PC-3 (cell line): ENCODE measurements around the gene MORC3. TPM values are rescaled to one million over a fixed set of nuclear protein-coding genes. Genes with fewer than 3 reads are reported as not detected.
"Not testable (repeated sequence)": the region's sequence is repeated elsewhere in the genome, so short reads cannot be mapped to it uniquely, and the experiment has no call there.

ENCODE experiments used
- ATAC-seq: fragments of 200-7000 bp; cut with Tn5 transposase; 2 replicates; pipeline ENCODE4 v1.9.1; 2020; ENCODE audit warnings: mild to moderate bottlenecking, moderate library complexity
- Bru-seq: library from RNA; stranded (reverse); fragments of 400-500 nt; gene quantifications from one replicate; lab custom pipeline; 2021; lab: Mats Ljungman, UMichigan
- BruChase-seq, 2 experiments: library from RNA; stranded (reverse); fragments of 400-500 nt; gene quantifications; one replicate each; lab custom pipeline; 2021; lab: Mats Ljungman, UMichigan
- BruUV-seq: library from RNA; stranded (reverse); fragments of 400-500 nt; replicated peaks from 2 replicates; lab custom pipeline; 2021; lab: Mats Ljungman, UMichigan
- CTCF ChIA-PET: fragments of 300-600 bp; sonication (Branson Sonifier 250); formaldehyde crosslinking; loops from one replicate; lab custom pipeline; 2022; ENCODE audit warnings: antibody characterized with exemption; lab: Charles Lee
- POLR2A ChIA-PET: fragments of 300-600 bp; sonication (Branson Sonifier 250); formaldehyde crosslinking; loops from one replicate; lab custom pipeline; 2022; ENCODE audit warnings: antibody characterized with exemption; ENCODE audit not compliant: unreplicated experiment; lab: Charles Lee
- DNase-seq: peaks from one replicate; pipeline ENCODE4 v3.0.0-alpha.2; 2015
- H2AFZ ChIP-seq: fragments of 300-600 bp; sonication (generic); 2 replicates; pipeline ENCODE4 v1.6.0; 2016; ENCODE audit warnings: antibody characterized with exemption, low read length
- H3F3A ChIP-seq: fragments of 300-600 bp; sonication (generic); one replicate; pipeline ENCODE4 v1.6.0; 2017; ENCODE audit warnings: antibody characterized with exemption, low read length, control low read depth, mild to moderate bottlenecking; ENCODE audit not compliant: unreplicated experiment
- H3K27ac ChIP-seq: fragments of 300-600 bp; sonication (generic); 2 replicates; pipeline ENCODE4 v1.5.1; 2016; ENCODE audit warnings: mild to moderate bottlenecking, low read length
- H3K27me3 ChIP-seq: fragments of 300-600 bp; sonication (generic); 2 replicates; pipeline ENCODE4 v1.6.1; 2016; ENCODE audit warnings: low read length, mixed read lengths
- H3K36me3 ChIP-seq: fragments of 300-600 bp; sonication (generic); 2 replicates; pipeline ENCODE4 v1.6.1; 2016; ENCODE audit warnings: low read depth, mixed run types, low read length, mixed read lengths
- H3K4me1 ChIP-seq: fragments of 300-600 bp; sonication (generic); 2 replicates; pipeline ENCODE4 v1.5.1; 2016; ENCODE audit warnings: low read length; ENCODE audit not compliant: insufficient read depth
- H3K4me2 ChIP-seq: fragments of 300-600 bp; sonication (generic); 2 replicates; pipeline ENCODE4 v1.6.0; 2016; ENCODE audit warnings: low read length
- H3K4me3 ChIP-seq: fragments of 300-600 bp; sonication (generic); 2 replicates; pipeline ENCODE4 v1.5.1; 2016; ENCODE audit warnings: mild to moderate bottlenecking, low read length, mixed read lengths
- H3K79me2 ChIP-seq: fragments of 300-600 bp; sonication (generic); 2 replicates; pipeline ENCODE4 v1.6.1; 2017; ENCODE audit warnings: low read length, mixed read lengths
- H3K9ac ChIP-seq: fragments of 300-600 bp; sonication (generic); 2 replicates; pipeline ENCODE4 v1.6.0; 2016; ENCODE audit warnings: mild to moderate bottlenecking, low read length
- H3K9me2 ChIP-seq: fragments of 300-600 bp; sonication (generic); replicated peaks from 2 replicates; pipeline ENCODE4 v1.6.1; 2016; ENCODE audit warnings: mixed run types, low read length, mixed read lengths
- H3K9me3 ChIP-seq: fragments of 300-600 bp; sonication (generic); 2 replicates; pipeline ENCODE4 v1.6.1; 2016; ENCODE audit warnings: low read length, mixed read lengths
- H4K20me1 ChIP-seq: fragments of 300-600 bp; sonication (generic); 2 replicates; pipeline ENCODE4 v1.6.1; 2016; ENCODE audit warnings: low read length, mixed read lengths
- CTCF ChIP-seq: fragments of 300-600 bp; sonication (generic); conservative IDR thresholded peaks from 2 replicates; pipeline ENCODE4 v1.5.1; 2017; ENCODE audit warnings: antibody characterized with exemption, low read depth, mild to moderate bottlenecking, low read length
- EZH2 ChIP-seq: fragments of 300-600 bp; sonication (generic); IDR thresholded peaks from one replicate; pipeline ENCODE4 v1.6.1; 2017; ENCODE audit warnings: antibody characterized with exemption, mild to moderate bottlenecking, low read length; ENCODE audit not compliant: unreplicated experiment
- EZH2phosphoT487 ChIP-seq: fragments of 300-600 bp; sonication (generic); IDR thresholded peaks from 2 replicates; pipeline ENCODE4 v1.6.1; 2018; ENCODE audit warnings: mild to moderate bottlenecking, antibody characterized with exemption, low read length, borderline replicate concordance
- intact Hi-C: fragments of 100-400 bp; cut with micrococcal nuclease; formaldehyde crosslinking; loops from 2 replicates; pipeline ENCODE4 v1.9.0; 2023
- long read RNA-seq: library from polyadenylated mRNA; unstranded; transcript quantifications from one replicate; pipeline ENCODE4 v2.0.0, GENCODE V29; 2021; ENCODE audit not compliant: unreplicated experiment
- total RNA-seq: library from RNA; depleted of rRNA; stranded (reverse); fragments of >200 nt; gene quantifications from 2 replicates; pipeline ENCODE4 v1.2.3, GENCODE V29; 2014; rRNA removed

Gene MORC3, protein sequence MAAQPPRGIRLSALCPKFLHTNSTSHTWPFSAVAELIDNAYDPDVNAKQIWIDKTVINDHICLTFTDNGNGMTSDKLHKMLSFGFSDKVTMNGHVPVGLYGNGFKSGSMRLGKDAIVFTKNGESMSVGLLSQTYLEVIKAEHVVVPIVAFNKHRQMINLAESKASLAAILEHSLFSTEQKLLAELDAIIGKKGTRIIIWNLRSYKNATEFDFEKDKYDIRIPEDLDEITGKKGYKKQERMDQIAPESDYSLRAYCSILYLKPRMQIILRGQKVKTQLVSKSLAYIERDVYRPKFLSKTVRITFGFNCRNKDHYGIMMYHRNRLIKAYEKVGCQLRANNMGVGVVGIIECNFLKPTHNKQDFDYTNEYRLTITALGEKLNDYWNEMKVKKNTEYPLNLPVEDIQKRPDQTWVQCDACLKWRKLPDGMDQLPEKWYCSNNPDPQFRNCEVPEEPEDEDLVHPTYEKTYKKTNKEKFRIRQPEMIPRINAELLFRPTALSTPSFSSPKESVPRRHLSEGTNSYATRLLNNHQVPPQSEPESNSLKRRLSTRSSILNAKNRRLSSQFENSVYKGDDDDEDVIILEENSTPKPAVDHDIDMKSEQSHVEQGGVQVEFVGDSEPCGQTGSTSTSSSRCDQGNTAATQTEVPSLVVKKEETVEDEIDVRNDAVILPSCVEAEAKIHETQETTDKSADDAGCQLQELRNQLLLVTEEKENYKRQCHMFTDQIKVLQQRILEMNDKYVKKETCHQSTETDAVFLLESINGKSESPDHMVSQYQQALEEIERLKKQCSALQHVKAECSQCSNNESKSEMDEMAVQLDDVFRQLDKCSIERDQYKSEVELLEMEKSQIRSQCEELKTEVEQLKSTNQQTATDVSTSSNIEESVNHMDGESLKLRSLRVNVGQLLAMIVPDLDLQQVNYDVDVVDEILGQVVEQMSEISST
- total RNA-seq = 17.9 and 23.0 TPM in 2 replicates
- percentile 88 among the genes with signal in this experiment for Bru-seq, nascent RNA
- BruChase-seq, experiment 1, labeled RNA remaining after a 6-hour chase = percentile 89 among the genes with signal in this experiment
- percentile 89 among the genes with signal in this experiment for BruChase-seq, experiment 2, labeled RNA remaining after a 2-hour chase
- long read RNA-seq, full-length matches to known transcripts = 37 of 67 reads
- long read RNA-seq, partial matches to known transcripts = 12 of 67 reads
- long read RNA-seq, other reads (novel, unspliced or antisense) = 18 of 67 reads

DNA sequence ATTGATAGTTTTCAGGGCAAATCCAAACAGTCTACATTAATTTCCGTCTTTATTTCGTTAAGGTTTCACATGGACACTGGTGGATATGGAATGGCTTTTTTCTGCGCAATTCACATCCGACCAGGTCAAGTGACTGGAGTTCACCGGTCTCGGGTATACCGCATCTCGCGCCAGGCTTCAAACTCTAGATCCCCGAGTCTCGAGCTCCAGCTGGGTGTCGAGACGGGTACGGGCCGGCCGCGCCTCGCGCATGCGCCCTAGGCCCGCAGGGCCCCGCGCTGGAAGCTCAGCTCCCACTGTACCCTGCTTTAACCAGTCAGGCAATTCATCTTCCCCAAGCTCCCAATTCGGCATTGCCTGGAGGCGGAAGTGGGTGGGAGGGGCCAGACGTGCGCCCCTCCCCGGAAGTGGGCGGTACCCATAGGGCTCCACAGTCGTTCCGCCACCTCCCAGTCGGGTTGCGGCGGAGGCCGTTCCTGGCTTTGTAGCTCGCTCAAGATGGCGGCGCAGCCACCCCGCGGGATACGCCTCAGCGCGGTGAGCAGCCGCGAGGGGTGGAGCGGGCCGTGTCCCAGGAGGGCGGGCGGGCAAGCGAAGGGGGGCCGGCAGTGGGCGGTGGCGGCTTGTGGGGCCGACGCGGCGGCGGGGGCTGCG, at the start of gene MORC3:
Gene MORC3 (plus strand): TSS at position 431 of the 654 bp plus-strand sequence. CDS start 68 bp downstream, at position 499.
- Histone ChIP-seq H3K4me2 (peak within 1 kb of the TSS; percentile 96), H4K20me1 (peaks cover 27% of the 10 kb centered on the region), H3K4me1 (peaks cover 20% of the 10 kb centered on the region), H3K9me2 (no peaks in the 10 kb centered on the region), H2AFZ (peak within 1 kb of the TSS; percentile 80), H3K9me3 (no peaks in the 10 kb centered on the region), H3K27ac (peak within 1 kb of the TSS; percentile 77), H3K9ac (peak within 1 kb of the TSS; percentile 88), H3K36me3 (no peaks in the 10 kb centered on the region), H3K4me3 (peak within 1 kb of the TSS; percentile 90), H3F3A (no peaks in the 10 kb centered on the region), H3K27me3 (no peaks in the 10 kb centered on the region), H3K79me2 (peaks cover 47% of the 10 kb centered on the region)
- intact Hi-C loops = loop anchor here (1.0 to 5.0 kb wide), 4 partner anchors 21 to 179 kb away; partner anchors contain the start of gene DOP1B
- no peak for TF ChIP-seq EZH2
- TF ChIP-seq CTCF = no peak
- no peak for TF ChIP-seq EZH2phosphoT487
- POLR2A ChIA-PET = interaction anchor here (0.6 to 1.2 kb wide), 20 partner anchors 17 to 1438 kb away, joined by 3 to 15 read pairs (median 6); partner anchors contain the start of gene SETD4
- no TSS peak for BruUV-seq
- ATAC-seq = peak; percentile 89
- CTCF ChIA-PET = interaction anchor here (0.6 to 1.0 kb wide), 8 partner anchors 11 to 311 kb away, joined by 3 to 8 read pairs (median 4); no protein-coding TSS in a partner anchor
- peak; percentile 100 for DNase-seq

DNA sequence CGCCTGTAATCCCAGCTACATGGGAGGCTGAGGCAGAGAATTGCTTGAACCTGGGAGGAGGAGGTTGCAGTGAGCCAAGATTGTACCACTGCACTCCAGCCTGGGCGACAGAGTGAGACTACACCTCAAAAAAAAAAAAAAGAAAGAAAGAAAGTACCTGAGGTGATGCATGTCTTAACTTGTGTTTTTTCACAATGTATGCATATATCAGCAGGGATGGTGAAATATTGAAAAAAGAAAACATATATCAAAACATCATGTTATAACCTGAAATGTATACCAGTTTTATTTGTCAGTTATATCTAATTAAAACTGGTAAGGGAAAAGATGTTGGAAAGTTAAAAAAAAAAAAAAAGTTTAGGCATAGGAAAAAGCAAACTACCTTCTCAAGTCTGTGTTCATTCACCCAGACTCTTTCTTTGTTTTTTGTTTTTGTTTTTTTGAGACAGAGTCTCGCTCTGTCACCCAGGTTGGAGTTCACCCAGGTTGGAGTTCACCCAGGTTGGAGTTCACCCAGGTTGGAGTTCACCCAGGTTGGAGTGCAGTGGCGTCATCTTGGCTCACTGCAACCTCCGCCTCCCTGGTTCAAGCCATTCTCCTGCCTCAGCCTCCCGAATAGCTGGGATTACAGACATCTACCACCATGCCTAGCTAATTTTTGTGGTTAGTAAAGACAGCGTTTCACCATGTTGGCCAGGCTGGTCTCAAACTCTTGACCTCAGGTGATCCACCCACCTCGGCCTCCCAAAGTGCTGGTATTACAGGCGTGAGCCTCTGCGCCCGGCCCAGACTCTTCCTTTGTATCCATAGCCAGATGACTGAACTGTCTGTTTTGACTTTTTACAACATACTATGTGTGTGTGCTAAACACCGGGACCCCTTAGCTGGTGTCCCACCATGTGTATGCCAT, 49.0 kb upstream of the MORC3 start:
- H3K27ac ChIP-seq, H4K20me1 ChIP-seq, H3K79me2 ChIP-seq, H2AFZ ChIP-seq, H3K9me2 ChIP-seq, DNase-seq, H3K4me3 ChIP-seq, BruUV-seq, H3K9ac ChIP-seq, H3K9me3 ChIP-seq, intact Hi-C loops, H3F3A ChIP-seq, ATAC-seq, H3K27me3 ChIP-seq, H3K4me2 ChIP-seq, CTCF ChIA-PET, H3K4me1 ChIP-seq, H3K36me3 ChIP-seq, POLR2A ChIA-PET: not testable (repeated sequence)
